CD4-positive, alpha-beta T cell treated with Interferon alpha-2 for 1 hour (primary cell): Measurements from ENCODE around the gene PSMG4.
"Not testable (repeated sequence)": the region's sequence is repeated elsewhere in the genome, so short reads cannot be mapped to it uniquely, and the experiment has no call there.

Source experiments
- DNase-seq, 2 donors: peaks; one replicate each; pipeline ENCODE4 v3.0.0-alpha.2; 2020 to 2022

PSMG4 gene

GRCh38 chr6:3230900-3231246 lies 27.9 kb upstream of the PSMG4 start:
- DNase-seq, result no peak

DNA sequence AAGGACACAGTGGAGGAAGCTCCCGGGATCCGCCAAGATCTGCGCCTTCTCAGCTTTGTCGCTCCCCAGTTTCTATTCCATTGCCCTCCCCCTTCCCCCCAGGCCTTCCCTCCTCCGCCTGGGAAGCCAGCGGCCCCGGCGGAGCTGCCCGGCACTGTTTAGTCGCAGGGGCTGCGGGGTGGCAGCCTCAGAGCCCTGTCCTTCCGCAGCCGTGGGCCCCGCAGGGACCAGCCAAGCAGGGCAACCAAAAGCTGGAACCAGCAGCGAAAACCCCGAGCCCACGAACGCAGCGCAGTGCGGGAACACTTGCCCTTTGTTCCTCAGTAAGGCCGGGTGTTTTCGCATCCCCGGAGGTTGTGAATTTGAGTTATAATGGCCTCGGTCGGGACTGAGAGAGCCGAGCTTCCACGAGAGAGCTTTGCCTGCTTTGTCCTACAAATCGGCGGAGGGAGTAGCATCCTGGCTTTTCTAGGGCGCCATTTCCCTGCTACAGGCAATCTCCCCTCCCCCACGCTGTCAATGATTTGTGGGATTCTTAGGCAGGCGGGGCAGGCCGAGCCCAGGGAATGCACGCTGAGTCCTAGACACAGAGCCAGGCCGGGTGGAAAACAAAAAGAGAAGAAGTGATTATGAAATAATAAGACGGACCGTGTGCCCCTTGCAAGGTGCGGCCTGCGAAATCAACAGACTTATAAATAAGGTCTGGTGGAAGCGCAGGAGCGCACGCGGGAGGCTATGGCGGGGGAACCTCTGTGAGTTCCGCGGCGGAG lies 27.3 kb upstream of the PSMG4 start:
- no peak for DNase-seq

DNA sequence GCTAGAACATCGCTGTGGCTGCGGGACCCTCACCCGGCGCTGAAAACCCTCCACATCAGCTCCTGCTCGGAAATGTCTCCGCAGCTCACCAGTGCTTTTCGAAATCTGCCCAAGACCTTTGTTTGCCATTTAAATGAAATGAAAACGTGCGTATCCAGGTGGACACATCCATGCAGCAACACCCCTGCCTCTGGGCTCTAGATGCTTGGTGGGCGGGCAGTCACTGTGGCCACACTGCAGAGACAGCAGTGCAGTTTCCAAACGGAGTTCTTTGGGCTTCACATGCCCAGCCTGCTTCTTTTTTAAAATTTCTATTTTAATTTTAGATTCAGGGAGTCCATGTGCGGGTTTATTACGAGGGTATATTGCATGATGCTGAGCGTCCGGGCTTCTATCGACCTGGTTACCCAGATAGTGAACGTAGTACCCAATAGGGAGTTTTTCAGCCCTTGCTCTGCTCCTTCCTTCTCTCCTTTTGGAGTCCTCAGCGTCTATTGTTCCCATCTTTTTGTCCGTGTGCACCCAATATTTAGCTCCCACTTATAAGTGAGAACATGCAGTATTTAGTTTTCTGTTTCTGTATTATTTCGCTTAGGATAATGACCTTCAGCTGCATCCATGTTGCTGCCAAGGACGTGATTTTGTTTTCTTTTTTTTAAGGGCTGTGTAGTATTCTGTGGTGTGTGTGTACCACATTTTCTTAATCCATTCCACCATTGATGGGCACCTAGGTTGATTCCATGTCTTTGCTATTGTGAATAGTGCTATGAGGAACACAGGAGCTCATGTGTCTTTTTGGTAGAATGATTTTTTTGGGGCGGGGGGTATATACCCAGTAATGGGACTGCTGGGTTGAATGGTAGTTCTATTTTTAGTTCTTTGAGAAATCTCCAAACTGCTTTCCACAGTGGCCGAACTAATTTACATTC lies 26.5 kb upstream of the PSMG4 start:
- no peak for DNase-seq

- no peak for DNase-seq
Measured at GRCh38 chr6:3233321-3233720, 25.4 kb upstream of the PSMG4 start.

GRCh38 chr6:3233904-3234303 lies 24.8 kb upstream of the PSMG4 start:
- DNase-seq, result no peak

GRCh38 chr6:3235486-3235885 lies 23.3 kb upstream of the PSMG4 start:
- DNase-seq, result no peak

DNA sequence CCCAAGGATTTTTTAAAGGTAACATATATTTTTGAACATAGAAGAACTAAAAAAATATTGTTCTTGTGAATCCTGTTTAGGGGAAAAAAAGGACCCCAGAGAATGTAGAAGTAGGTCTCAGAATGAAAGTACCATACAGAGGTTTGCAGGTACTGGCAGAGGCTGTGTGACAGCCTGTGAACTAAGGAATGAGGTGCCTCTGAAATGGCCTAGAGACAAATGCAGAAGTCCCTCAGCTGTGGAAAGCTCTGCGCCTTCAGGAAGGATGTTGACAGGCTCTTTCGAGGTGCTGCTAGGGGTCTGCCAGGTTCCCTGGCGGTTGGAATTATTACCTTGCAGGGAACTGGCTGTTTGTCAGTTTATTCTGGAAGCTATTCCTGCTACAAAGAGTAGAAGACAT lies 22.7 kb upstream of the PSMG4 start:
- DNase-seq, result no peak

DNA sequence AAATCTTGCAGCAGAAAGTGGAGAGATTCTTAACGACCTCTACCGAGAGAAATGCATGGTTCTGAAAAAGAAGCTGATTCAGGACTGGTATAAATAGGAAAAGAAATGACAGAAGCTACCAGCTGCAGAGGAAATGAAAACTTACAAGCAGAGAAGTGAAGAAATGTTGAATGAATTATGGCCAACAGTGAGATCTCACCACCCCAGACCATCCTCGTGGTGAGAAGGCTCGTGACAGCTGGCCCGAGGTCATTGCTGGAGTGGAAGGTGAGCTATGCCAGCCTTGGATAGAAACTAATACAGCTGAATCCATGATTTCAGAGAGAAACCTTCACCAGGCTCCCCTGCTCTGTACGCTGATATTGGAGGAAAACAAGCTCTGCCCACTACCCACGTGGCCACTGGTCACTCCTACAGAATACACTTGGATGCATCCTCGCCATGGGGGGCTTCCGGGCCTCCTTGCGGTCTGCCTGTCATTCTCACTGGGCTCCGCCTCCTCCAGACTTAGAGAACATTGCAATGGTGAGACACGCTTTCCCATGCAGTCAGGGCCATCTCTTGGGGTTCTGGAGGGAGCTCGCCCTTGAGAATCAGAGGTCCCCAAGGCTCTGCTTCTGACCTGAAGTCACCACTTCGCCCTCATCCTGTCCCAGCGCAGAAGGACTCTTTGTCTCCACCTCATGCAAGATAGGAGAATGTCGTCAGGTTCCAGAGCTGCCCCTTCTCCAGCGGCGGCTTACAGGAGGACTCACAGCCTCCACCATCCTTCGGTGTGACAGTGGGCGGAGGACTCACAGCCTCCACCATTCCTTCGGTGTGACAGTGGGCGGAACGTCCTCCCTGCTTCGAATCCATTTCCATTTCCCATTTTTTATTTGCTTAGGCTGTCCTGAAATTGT lies 20.7 kb upstream of the PSMG4 start:
- DNase-seq, result no peak

GRCh38 chr6:3239110-3239830 lies 19.5 kb upstream of the PSMG4 start:
- DNase-seq, result no peak

- DNase-seq, result no peak
Measured at GRCh38 chr6:3240595-3240994, 18.2 kb upstream of the PSMG4 start.

DNA sequence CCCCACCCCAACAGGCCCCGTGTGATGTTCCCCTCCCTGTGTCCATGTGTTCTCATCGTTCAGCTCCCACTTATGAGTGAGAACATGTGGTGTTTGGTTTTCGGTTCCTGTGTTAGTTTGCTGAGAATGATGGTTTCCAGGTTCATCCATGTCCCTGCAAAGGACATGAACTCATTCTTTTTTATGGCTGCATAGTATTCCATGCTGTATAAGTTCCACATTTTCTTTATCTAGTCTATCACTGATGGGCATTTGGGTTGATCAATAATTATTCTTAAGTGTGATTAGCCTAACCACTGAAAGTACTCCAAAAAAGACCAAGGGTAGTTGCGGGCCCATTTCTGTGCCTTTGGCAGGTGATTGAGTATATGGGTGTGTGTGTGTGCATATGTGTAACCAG lies 17.0 kb upstream of the PSMG4 start:
- not testable (repeated sequence) for DNase-seq

GRCh38 chr6:3242768-3243167 lies 16.0 kb upstream of the PSMG4 start:
- DNase-seq, result no peak

GRCh38 chr6:3244003-3244831 lies 14.5 kb upstream of the PSMG4 start:
- no peak for DNase-seq

GRCh38 chr6:3244832-3245161 lies 13.9 kb upstream of the PSMG4 start:
- not testable (repeated sequence) for DNase-seq

DNA sequence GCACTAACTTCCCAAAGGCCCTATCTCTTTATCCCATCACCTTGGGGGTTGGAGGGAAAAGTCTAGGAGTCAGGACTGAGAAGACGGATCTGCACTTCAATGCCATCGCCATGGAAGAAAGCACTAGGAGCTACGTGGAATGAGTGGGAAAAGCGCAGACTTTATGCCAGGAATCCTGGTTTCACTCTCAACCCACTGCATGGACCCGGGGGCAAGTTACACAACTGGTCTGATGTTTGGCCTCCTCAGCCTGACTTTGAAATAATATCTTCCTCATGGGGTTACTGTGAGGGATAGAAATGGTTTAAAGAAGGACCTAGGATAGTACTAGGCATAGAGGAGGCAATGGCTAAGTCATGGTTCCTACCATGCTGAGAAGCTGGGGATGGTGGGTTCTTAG lies 13.5 kb upstream of the PSMG4 start:
- no peak for DNase-seq

DNA sequence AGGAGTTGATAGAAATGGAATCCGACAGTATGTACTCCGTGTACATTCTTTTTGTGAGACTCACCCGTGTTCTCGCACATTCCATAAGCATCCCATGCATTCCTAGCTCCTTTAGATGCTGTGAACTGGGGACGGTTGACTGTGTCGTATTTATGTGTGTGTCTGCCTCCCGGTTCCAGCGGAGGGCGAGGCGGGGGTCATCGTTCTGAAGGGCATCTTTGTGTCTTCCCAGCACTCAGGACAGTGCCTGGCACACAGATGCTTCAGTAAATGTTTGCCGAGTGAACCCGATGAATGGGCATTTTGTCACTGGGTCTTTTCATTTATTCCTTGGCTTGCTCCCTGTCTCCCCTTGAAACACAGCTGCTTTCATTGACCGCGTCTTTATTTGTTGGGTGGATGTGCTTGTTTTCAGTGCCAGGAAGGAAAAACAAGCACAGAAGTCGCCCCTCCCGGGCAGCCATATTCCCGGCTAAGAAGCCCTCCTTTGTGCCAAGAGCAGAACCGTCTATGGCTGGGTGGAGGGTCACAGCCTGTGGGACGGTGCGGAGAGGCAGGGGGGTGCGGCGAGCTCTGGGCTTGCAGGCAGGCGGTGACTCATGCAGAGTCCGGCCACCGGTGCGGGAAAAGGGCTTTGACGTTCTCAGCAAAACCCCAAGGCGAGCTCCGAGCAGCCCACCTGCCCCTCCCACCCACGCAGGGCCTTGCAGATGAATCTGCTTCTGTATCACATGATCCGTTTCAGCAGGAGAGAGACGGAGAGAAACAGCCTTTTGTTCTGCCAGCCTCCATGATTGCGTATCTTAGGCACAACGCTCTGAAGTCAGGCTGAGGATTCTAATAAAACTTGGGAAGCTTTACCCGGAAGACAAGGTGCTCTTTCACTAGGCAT lies 11.2 kb upstream of the PSMG4 start:
- DNase-seq, result no peak

- DNase-seq, result no peak
Measured at GRCh38 chr6:3249821-3250220, 8.9 kb upstream of the PSMG4 start.

DNA sequence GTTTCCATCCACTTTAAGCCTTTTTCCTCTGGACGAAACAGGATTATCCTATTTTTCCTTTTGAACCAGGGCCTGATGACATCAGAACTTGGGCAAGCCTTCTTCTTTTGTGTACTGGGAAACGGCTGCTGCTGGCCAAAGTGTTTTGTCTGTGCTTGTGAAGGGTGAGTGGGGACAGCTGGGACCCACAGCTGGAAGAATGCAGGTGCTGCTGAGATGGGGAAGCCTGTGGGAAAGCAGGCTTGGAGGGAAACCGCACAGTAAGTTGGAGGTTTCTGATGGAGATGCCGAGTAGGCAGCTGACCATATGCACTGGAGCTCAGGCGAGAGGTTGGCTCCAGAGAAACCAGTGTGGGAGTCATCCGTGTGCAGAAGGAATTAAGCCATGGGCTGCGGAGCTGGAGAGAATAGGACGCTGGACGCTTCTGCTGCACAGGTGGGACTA lies 8.5 kb upstream of the PSMG4 start:
- no peak for DNase-seq

DNA sequence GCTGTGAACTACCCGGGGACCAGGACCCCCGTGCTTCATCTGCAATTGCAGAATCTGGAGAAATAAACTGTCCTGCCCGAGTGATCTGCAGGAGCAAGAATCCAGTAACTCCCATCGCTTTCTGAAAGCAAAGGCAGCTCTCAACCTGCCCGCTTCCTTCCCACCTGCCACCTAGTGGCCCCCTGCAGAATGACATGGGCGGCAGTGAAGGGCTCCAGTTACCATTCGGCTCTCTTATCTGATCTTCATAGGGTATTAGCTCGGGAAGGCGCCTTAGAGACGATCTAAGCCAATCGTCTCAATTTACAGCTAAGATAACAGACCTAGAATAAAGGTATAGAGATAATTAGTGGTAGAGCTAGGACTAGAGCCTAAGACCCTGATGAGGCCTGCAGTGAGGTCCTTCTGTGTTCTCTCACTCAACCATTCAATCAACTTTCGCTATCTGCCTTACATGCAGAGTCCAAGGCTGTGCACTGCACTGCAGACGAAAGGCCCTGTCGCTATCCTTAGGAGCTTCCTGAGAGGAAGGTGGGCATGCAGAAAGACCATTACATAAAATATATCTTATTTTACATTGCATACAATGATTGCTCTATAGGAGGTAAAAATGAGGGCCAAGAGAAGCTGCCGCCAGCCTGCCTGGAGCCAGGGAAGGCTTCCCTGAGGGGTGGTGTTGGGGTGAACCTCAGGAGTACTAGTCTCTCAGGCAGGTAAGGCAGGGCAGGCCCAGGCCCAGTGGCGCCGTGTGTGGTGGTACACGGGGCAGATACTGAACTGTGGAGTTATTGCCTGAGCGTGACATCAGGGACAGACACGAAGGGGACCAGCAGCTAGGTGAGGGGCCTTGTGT lies 7.1 kb upstream of the PSMG4 start:
- DNase-seq, result peak; percentile 76 to 85

DNA sequence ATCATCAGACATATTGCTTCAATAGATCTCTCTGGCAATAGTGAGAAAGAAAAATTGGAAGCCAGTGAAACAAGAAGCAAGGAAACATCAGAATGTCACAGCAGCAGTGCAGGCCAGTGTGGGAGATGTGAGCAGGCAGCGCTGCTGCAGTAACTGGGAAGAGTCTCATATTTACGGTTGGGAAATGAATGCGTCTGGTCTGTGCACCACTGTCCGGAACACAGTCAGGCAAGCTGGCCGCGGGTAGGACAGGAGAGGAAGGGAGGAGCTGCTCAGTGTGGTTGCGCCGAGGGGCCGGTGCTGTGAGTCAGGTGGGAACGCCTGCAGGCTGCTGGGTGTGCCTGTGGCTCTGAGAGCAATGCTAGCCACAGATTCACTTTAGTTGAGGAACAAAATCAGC lies 6.4 kb upstream of the PSMG4 start:
- no peak for DNase-seq
